SK-N-MC (cell line): ENCODE data around the gene PDE9A.

ENCODE experiments used
- EZH2 ChIP-seq: fragments of 200-600 bp; sonication (generic); IDR thresholded peaks from one replicate; pipeline ENCODE4 v1.6.1; 2017; ENCODE audit warnings: antibody characterized with exemption
- FOXP2 ChIP-seq: optimal IDR thresholded peaks from 2 replicates; pipeline ENCODE3; 2011; ENCODE audit warnings: mild to moderate bottlenecking, moderate library complexity; ENCODE audit not compliant: insufficient read depth; ENCODE audit errors: extremely low read length, control extremely low read depth
- POLR2AphosphoS5 ChIP-seq: IDR thresholded peaks from 2 replicates; pipeline ENCODE4 v1.6.1; 2012; ENCODE audit warnings: mild to moderate bottlenecking, low read depth, low read length, borderline replicate concordance

DNA sequence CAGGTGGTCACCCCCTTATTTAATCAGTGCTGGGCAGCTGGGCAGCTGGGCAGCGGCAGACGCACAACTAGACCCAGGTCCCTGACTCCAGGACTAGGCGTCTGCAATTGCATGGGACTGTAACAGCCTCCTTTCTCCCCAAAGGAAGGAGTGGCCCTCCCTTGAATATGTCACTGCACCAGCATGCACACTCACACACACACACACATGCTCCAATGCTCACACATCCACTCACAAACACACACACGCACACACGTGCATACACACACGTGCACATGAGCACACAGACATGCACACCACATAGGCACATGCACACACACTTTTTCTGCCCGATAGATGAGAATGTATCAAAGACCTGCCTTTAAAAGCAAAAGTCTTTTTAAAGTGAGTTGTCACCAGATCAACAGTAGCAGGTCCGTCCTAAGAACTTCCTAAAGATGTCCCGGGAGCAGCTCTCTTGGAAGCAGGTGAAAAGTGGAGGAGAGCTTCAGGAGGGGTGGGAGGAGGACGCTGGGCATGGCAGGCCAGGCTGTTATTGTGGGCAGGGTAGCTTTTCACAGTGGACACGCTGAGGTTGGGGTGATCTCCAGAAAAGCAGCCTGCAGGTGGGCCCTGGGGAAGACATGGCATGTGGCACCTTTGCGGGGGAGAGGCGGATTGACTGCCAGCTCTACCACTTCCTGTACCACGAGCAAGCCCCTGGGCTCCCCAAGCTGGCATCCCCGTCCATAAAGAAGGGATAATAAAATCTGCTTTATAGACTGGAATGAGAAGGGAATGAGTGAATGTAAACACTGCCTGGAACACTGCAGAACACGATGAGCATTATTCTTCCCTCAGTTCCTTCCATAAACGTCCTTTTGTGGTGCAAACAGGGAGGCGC is 1.7 kb downstream of the PDE9A start:
- TF ChIP-seq POLR2AphosphoS5 (no peak), EZH2 (no peak), FOXP2 (no peak)
